HG02938 (cell line): ENCODE results near the gene WDR77.

Experiments
- ATAC-seq: cut with Tn5 transposase; IDR thresholded peaks from one replicate; pipeline ENCODE4 v1.9.1; 2021; ENCODE audit warnings: mild to moderate bottlenecking, moderate library complexity; ENCODE audit not compliant: unreplicated experiment

Gene WDR77

DNA sequence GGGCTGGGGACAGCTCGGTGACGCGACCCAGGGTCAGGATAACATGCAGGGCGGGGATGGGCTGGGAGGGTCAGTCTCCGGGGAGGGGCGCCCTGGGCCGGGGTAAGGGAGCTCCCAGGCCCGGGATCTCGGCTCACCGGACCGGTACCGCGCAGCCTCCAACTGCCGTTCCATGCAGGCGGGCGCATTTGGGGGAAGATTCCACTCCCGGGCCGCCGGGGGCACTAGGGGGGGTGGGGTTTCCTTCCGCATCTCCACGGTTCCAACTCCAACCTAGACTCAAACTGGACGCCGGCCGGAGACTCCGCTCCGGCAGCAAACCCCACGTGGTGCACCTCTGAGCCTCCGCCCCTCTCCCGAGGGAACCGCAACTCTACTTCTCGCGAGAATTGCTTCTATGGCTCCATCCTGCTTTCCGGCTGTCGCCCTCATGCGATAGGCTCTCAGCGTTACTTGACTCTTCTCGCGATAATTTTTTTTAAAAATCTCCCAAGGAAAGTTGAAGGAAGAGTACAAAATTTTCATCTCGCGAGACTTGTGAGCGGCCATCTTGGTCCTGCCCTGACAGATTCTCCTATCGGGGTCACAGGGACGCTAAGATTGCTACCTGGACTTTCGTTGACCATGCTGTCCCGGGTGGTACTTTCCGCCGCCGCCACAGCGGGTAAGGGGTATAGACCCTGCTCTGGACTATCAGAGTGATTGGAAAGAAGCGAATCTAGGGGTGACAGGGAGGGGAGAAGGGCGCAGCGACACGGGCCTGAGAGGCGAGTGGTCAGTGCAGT lies at the start of gene WDR77, which contains the start of gene ATP5PB:
WDR77 (minus strand) TSS at position 339 of the 785 bp plus-strand sequence; CDS start at position 252, 87 bp downstream.
ATP5PB (plus strand) TSS at position 547 of the 785 bp plus-strand sequence; CDS start at position 625, 78 bp downstream.
- ATAC-seq = peak; percentile 93

DNA sequence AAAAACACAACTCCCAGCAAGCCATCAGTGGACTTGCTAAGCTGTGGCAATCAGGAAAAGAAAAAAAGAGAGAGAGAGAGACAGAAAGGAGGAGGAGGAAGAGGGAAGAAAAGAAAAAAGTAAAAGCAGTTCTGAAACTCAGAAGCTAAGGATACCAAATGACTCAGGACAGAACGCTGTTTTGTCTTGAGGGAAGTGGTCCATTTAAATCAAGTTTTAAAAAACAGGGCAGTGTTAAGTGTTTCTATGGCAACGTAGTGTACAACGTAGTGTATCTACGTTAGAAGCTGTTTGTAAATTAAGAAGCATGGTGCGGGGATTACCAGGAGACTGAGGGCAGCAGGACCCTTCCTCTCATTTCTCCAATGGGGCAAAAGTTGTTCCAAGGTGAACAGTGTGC lies 48.5 kb upstream of the WDR77 start:
- ATAC-seq = no peak

DNA sequence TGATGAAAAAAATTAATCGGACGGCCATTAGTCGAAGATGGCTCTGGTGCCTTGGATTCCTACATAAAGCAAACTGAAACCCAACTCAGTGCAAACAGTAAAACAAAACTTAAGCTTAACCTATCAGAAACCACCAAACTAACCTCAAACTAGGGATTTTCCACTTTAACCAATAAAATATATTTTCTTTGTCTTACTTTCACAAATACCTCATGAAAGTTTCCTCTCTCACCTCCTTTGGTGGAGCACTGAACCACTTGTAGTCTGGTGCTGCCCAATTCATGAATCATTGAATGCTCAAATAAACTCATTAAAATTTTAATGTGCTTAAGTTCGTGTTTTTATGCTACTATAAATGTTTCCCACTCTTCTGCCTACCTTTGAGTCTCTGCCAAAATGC lies 47.3 kb upstream of the WDR77 start:
- no peak for ATAC-seq

DNA sequence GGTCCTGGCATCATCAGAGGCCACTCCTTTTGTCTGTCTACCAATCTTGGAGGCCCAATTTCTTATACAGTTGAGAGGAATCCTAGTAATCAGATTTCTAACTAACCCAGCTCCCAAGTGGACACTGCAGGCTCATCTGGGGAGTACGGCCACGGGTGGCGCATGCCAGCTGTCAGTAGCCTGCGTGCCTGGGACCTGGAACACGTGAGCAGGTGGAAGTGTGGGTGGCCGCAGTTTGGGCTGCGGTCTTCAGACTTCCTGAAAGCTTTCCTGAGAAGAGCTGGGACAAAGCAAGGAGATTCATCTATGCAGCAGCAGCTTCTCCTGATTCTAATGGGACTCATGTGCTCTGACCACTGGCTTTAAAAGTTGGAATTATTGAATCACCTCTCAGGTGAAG lies 42.0 kb upstream of the WDR77 start:
- no peak for ATAC-seq

DNA sequence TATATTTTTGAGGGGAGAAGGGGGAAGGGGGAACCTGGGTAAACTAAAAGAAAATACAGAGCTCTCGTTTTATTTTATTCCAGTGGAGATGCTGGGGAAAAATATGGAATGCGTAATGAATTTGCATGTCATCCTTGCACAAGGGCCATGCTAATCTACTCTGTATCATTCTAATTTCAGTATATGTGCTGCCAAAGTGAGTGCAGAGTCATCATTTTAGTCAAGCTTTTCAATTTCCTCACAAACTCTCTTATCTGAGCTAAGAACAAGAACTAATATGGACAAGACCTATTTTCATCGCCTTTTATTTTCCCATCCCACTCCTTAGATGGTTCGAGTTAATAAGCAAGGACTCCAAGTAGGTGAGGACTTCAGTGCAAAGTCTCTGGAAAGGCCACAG lies 41.2 kb upstream of the WDR77 start:
- no peak for ATAC-seq

DNA sequence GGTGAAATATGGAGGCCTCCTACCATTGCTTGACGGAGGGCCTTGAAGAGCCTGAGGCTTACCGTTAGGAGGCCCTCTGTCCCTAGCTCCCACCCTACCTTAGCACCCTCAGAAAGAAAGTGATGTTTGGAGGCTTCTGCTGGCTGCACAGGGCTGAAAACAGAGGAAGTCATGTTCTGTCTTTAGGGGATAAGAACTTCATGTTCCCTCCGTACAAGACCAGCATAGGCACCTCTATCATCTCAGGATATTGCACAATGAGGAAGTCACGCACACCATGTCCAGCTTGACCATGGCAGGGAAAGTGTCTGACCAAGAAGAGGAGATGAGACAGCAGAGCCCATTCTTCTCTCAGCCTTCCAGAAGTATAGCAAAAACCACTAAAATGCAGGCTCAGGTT lies 40.5 kb upstream of the WDR77 start:
- ATAC-seq = no peak

DNA sequence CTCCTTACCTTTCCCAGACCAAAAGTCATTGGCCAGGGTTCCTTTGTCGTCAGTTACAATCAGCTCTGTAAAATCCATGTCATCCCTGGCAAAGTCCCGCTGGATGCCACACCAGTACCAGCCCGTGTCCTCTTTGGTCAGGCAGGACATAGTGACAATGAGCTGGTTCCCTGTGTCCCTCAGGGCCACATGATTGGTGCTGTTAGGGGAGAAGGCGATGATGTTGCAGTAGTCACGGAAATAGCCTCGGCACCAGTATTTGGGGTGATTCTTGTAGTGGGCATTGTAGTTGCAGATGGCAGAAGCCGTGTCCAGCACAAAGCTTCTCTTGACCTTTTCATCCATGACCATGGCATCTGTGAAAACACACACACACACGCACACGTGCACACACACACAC lies 39.6 kb upstream of the WDR77 start:
- ATAC-seq = no peak

DNA sequence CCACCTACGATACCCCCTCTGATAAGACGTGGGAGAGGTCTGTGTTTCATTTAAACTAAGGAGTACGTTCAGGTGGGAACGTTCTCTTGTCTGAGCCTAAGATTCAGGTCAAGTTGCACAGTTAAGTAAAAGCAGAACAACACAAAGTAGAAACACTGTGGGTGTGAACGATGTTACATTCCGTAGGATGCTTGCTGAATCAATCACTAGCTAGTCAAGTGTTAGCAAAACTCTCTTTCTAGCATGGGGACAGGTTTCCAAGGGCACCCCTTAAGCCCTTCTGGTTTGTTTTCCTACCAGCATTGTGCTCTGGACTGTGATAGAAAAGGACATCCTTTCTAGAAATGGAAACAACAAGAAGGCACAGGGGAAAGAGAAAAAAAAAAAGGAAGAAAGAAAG lies 38.1 kb upstream of the WDR77 start:
- ATAC-seq = no peak

DNA sequence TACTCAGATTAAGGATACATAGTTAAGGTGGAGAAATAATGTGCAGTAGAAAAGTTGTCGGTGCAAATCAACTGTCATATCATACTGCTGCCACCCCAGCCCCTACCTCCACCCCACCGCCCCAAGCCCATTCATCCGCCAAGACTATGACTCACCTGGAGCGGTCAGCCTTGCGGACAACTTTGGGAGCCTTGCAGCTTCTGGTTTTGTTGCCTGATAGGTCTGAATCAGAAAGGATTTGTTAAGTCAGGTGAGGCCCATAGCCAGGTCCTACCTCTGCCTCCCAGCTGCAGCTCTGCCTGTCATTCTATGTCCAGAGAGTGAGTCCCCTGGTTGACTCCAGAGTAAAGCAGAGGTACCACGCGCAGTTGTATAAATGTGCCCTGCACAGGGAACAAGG lies 37.4 kb upstream of the WDR77 start:
- ATAC-seq = no peak

DNA sequence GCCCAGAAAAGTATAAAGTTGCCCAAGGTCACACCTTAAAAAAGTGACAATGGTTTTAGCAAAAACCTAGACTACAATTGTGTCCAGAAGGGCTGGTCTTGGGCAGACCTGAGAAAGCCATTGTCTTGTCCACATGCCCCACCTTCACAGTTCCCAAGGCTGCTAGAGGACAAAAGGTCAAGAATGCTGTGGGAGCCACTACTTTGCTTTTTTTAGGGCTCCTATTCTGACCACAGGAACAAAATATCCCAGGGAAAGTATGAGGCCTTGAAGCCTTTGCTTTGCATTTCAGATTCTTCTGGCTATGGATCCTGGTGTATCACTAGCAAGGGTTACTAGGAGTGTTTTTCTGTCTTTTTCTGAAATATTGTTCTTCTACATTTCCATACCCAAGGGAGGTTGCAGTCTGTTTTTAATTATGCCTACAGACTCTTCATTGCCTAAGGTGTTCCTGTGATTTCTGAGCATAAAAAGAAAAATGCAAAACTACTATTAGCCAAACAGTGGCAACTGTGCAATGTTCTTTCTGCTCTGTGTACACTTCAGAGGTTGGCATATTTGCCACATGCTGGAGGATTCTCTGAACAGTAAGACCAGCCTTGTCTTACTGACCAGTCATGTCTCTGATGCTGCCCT lies 35.5 kb upstream of the WDR77 start:
- ATAC-seq = no peak

DNA sequence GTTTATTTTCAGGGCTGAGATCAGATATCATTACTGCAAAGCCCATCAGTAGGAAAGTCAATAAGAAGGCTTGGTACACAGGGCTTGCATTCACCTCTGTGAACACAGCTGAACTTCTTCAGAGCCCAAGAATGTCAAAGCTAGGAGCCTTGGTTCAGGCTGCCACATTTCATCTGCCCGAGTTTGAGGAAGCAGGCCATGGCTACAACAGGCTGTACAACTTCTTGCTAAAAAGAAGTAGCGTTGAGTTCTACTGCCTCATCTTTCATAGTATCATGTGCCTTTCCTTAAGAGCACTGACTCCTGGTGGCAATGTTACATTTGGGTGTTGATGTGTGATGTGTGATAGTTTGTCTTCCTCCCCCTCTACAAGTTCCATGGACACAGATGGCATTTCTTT lies 34.8 kb upstream of the WDR77 start:
- ATAC-seq = no peak

DNA sequence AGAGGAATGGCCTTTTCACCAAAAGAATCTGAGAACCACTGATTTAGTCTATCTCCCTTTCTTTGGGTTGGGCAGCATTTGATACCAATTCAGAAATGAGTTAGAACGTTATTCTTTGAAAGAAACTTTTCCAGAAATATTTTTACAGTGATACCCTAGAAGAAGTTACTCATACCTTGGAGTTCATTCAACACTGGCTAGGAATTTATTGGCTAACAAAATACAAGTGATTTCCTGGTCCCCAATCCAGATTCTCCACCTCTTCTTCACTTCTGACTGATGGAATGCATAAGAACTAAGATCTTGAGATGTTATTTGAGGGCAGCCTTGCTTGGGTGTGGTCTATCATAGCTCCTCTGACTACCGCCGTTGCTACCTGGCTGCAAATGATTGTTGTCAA lies 34.1 kb upstream of the WDR77 start:
- ATAC-seq = no peak

DNA sequence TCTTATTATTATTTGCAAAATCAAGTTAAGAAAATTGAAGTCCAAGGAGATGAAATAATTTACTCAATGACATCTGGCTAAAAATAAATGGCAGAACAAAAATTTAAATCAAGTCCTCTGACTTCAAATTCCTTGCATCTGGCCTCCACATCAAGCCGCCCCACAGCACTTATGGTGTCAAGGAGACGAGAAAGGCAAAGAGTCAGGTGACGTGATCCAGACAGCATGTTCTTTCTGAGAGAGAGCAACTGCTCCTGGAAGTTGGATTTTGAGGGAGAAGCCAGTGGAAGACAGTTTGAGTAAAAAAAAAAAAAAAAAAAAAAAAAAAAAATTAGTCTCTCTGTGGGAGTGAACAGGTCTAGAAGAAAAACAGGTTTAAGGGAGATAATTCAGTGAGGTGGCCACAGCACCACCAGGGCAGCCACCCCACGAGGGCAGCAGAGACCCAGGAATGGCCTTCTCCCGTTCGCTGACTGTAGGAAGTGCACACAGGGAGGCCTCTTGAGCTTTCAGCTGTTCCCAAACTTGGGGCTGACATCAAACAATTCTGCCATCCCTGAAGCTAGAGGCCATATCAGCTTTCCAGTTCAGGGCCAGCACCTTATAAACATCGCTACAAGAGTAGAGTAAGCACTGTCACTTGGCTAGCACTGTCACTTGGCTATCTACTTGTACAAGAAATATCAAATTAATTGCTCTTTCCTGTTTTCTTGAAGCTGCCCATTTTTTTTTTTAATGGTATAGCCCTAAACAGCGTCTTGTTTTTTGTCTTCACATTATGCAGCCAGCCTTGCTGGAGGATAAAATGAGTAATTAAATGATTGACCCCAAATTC lies 32.5 kb upstream of the WDR77 start:
- ATAC-seq = no peak

DNA sequence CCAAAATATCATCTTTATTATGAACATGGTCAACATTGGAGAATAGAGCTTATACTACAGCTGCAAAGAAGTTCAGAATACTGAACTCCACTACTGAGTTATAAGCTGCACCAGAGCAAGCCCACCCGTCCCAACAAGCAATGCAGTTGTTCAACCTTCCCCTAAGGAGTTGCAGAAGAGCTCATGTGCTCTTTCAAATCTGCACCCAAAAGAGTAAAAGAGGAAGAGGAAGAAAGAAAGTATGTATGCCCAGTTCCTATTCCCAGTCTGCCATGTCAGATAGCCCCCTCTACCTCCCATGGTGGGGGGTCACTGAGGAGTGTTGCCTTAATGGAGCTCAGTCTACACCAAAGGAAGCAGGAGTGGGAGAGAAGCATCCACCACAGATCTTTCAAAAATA lies 31.6 kb upstream of the WDR77 start:
- ATAC-seq = no peak

DNA sequence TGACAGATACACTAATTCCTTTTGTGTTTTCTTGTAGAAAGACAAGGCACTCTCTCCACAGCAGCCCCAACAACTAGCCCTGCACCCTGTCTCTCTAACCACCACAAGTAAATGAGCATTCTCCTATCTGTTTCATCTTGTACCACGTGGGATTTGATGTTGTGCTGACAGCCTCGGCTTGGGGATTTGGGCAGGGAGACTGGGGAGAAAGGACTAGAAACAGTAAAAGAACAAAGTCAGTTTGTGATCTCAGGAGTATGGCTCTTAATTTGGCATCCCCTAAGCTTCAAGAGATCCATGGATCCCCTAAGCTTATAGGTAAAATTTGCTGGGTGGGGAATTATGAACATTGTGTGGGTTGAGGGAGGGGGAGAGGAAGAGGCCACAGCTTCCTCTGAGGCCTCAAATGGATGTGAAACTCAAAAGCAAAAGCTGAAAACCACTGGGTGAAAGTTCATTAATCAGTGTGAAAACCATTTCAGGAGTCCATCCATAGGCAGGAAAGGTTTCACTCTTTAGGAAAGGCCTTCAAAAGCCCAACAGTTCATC lies 27.8 kb upstream of the WDR77 start:
- ATAC-seq = peak; percentile 70

DNA sequence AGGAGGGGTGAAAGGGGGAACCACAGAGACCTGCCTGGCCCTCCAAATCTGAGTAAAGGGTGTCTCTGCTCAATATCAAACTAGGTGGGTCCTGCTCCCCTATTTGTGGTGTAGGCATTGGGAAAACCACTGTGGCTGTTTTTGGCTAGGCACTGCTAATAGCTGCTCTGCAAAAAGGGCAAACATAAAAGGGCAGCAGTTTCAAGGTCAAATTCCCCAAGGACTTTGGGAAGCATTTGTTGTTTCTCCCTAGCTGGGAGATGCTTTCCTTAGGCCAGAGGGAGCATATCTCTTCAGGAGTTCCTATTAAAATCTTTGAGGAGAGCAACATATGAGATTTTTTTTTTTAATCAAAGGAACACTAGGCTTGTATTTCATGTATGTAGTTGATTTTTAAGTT lies 27.2 kb upstream of the WDR77 start:
- ATAC-seq = no peak

DNA sequence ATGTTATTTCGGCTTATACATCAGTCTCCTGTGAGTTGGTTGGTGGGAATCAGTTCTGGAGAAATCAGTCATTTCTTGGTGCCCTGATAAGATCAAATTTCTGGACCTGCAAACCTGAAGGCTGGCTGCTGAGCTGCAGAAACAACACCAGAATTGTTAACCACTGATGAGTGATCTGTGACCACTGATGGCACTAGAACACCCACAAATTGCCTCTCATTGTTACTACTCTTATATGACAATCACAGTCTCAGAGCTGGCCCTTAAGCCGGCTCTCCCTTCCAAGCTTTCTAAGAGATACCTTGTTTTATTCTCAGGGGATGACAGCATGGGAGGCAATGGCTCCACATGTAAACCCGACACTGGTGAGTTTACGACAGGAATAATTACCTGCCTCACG lies 26.6 kb upstream of the WDR77 start:
- ATAC-seq = no peak

DNA sequence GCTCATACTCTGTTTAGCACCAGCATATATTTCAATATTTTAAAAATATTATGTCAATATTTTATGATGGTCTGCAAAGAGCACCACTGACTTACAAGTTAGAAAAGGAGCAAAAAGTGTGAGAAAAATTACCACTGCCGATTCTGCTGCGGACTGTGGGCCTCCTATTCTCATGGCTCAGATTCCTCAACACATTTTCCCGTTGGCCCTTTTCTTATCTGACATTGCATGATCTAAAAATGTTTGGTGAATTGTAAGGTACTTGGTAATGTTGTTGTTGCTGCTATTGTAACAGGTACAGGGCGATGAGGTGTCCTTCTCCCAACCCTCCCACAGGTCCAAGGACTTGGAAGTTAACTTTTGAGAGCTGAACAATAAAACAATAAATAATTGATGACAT lies 25.5 kb upstream of the WDR77 start:
- no peak for ATAC-seq

DNA sequence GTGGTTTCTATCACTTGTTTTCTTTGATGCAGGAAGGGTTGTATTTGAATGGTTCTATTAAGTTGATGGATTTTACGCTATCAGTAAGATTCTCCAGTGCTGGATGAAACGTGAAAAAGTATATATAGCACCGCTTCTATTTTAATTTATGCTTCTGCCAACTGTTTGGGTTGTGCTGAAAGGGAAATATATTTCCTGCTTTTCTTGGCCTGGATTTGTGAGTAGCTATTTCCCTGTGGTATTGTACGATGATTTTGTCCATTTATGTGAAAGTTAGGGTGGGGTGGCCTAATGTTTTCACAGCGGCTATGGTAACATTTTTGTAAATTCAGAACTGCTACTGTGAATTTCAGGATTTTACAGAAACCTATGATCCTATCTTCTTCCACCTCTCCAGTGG lies 25.1 kb upstream of the WDR77 start:
- no peak for ATAC-seq

DNA sequence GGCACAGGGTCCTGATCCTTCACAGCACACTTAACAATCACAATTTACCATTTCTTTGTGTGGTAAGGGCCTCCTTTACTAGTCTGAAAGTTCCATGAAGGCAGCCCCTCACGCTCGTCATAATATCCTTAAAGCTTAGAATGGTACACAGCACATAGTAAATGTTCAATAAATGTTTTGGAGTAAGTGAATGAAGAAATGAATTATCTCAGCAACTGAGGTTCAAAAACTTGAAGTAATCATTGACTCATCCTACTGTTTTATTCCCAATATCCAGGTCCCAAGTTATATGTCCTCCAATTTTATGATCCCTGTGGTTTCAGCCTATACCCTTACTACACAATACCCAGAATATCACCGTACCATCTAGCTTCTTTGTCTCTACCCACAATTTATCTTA lies 22.5 kb upstream of the WDR77 start:
- ATAC-seq = no peak

DNA sequence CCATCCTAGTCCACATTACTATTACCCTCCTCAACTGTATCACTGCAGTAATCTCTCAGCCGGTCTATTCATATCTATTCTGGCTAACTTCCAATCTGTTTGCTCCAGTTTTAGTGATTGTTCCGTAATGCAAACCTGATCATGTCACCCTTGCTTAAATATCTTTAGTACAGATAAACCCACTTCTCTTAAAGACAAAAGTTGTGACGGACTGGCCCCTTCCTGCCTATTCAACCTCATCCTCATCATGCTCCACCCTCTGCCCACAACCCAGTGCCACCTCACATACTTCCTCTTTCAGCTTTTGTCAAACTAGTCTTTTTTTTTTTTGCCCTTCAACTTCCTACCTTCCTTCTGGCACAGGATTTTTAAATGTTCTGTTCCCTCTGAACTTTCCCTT lies 22.0 kb upstream of the WDR77 start:
- no peak for ATAC-seq
